HFFc6 (cell line): Measurements from ENCODE around the gene UGGT2. TPM values are rescaled to one million over a fixed set of nuclear protein-coding genes. Genes with fewer than 3 reads are reported as not detected.
A peak's percentile ranks its signal among the peaks of the same experiment; 100 is the strongest.

Source experiments
- DNase-seq: peaks from one replicate; pipeline ENCODE4 v3.0.0-alpha.2; 2018
- H3K27ac Mint-ChIP-seq: 2 replicates; pipeline ENCODE4 v1.8.0; 2020; ENCODE audit warnings: mild to moderate bottlenecking, mixed read lengths
- H3K27me3 Mint-ChIP-seq: 2 replicates; pipeline ENCODE4 v1.8.0; 2021; ENCODE audit warnings: mild to moderate bottlenecking, moderate library complexity, mixed read lengths; ENCODE audit not compliant: insufficient read depth
- H3K36me3 Mint-ChIP-seq: 2 replicates; pipeline ENCODE4 v1.8.0; 2021; ENCODE audit warnings: low read depth, mixed read lengths
- H3K4me1 Mint-ChIP-seq: 2 replicates; pipeline ENCODE4 v1.8.0; 2020; ENCODE audit warnings: low read depth, mixed read lengths
- H3K4me3 Mint-ChIP-seq: 2 replicates; pipeline ENCODE4 v1.8.0; 2020; ENCODE audit warnings: mild to moderate bottlenecking, moderate library complexity, mixed read lengths
- H3K9me3 Mint-ChIP-seq: 2 replicates; pipeline ENCODE4 v1.8.0; 2020; ENCODE audit warnings: mild to moderate bottlenecking, mixed read lengths
- total RNA-seq, 6 experiments: library from RNA; stranded (reverse); fragmentation: NEBNext Ultra II Directional; extraction: Animal tissue kit (Norgen Biotek cat#: 25700); gene quantifications; 2 replicates in 1 of 6; 3 replicates in 5 of 6; pipeline ENCODE4 v1.2.3, GENCODE V29; 2021
- TF ChIP-seq, protein P1 (sequence below): fragments of 200-600 bp; sonication (generic); IDR thresholded peaks from 2 replicates; pipeline ENCODE4 v1.5.0; 2021; ENCODE audit warnings: antibody characterized with exemption, mild to moderate bottlenecking

The UGGT2 gene
- total RNA-seq, 6 experiments from 2014 or later, result 20.4 to 26.9 (median 24.3) TPM

DNA sequence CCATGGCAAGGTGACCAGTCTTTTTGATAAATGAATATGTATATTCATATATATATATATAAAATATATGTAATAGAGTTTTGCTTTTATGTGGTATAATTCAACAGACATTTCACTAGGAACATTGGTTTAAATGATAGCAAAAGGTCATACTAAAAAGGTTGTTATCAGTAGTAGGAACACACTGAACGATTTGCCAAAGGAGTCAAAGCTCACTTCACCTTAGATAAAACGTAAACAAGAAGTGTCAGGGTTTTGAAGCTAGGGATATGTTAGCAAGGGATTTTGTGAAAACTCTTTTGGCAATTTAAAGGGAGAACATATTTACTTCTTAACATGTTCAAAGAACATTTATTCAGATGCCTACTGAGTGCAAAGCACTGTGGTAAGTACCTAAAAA, 28.7 kb upstream of the UGGT2 start:
- Mint-ChIP-seq H3K27me3 (peaks cover 3% of the 10 kb centered on the region), H3K27ac (no peak overlapping the region), H3K4me3 (no peak overlapping the region), H3K4me1 (no peaks in the 10 kb centered on the region), H3K36me3 (no peaks in the 10 kb centered on the region), H3K9me3 (no peaks in the 10 kb centered on the region)
- TF ChIP-seq, protein P1, sequence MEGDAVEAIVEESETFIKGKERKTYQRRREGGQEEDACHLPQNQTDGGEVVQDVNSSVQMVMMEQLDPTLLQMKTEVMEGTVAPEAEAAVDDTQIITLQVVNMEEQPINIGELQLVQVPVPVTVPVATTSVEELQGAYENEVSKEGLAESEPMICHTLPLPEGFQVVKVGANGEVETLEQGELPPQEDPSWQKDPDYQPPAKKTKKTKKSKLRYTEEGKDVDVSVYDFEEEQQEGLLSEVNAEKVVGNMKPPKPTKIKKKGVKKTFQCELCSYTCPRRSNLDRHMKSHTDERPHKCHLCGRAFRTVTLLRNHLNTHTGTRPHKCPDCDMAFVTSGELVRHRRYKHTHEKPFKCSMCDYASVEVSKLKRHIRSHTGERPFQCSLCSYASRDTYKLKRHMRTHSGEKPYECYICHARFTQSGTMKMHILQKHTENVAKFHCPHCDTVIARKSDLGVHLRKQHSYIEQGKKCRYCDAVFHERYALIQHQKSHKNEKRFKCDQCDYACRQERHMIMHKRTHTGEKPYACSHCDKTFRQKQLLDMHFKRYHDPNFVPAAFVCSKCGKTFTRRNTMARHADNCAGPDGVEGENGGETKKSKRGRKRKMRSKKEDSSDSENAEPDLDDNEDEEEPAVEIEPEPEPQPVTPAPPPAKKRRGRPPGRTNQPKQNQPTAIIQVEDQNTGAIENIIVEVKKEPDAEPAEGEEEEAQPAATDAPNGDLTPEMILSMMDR, result no peak
- DNase-seq, result no peak

DNA sequence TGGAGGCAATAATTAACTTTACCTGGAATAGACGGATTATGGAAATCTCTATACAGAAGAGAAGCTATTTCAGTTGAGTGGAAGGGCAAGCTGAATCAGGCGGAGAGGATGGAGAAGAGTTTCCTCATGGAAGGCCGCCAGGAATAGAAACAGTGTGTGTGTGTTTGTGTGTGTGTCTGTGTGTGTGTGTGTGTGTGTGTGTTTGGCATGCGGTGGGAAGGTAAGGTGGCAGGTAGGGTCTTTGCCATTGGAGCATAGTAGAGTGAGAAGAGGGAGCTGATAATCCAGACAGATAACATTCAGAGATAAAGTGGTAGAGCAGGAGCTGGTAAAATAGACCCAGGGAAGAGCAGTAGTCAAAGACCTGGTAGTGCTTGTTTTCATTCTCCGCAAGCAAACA, 27.5 kb upstream of the UGGT2 start:
- Mint-ChIP-seq H3K36me3 (no peaks in the 10 kb centered on the region), H3K9me3 (no peaks in the 10 kb centered on the region), H3K27me3 (peaks cover 3% of the 10 kb centered on the region), H3K4me3 (no peak overlapping the region), H3K4me1 (no peaks in the 10 kb centered on the region), H3K27ac (no peak overlapping the region)
- DNase-seq, result no peak
- TF ChIP-seq, protein P1, result no peak

DNA sequence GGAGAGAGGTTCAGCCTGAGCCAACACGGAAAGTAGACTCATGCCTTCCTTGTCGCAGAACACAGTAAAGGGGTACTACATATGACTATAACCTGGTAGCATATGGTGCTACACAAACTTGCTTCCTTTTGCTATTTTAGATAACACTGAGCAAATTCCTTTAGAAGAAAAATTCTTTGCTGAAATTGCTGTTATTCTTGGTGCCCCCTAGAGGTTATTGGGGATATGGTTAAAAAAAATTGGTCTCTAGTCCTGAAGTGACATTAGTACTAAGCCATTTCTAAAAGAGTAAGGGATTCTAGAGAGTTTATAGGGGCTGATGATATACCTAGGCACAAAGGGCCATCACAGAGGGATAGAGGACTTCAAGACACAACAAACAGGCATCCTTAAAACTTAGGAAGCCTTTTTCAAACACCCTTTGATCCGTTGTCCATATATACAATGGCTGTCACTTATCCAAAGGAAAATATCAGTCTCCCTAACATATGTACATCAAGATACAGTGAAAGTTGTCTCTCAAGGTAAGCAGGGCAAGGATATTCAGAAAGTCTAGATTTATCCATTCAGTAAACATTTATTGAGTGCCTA, 22.8 kb upstream of the UGGT2 start:
- Mint-ChIP-seq H3K36me3 (no peaks in the 10 kb centered on the region), H3K27me3 (peaks cover 4% of the 10 kb centered on the region; the same call in 1 of the 2 replicates), H3K27ac (no peak overlapping the region), H3K4me3 (no peak overlapping the region), H3K9me3 (no peaks in the 10 kb centered on the region), H3K4me1 (no peaks in the 10 kb centered on the region)
- TF ChIP-seq, protein P1, result peak; percentile 83
- peak; percentile 23 for DNase-seq

DNA sequence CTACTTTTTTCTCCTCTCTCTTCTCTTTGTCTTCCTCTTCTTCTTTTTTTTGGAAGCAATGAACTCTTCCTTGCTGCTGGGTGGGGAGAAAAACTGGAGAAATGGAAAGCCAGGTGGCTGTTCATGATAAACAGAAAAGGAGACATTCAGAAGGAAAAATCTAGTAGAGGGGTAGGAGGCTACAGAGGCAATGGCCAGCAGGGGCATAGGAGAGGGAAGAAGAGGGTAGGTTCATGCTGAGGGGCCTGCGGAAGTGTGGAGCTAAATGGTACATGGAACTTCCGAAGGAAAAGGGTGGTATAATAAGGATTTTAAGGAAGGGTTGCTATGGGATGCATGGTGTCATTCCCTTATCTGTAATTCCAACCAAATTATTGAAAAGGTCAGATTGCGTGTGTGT, 19.2 kb upstream of the UGGT2 start:
- Mint-ChIP-seq H3K27me3 (peaks cover 8% of the 10 kb centered on the region), H3K36me3 (no peaks in the 10 kb centered on the region), H3K9me3 (no peaks in the 10 kb centered on the region), H3K4me1 (no peaks in the 10 kb centered on the region), H3K27ac (no peak overlapping the region), H3K4me3 (no peak overlapping the region)
- DNase-seq, result no peak
- TF ChIP-seq, protein P1, result no peak

DNA sequence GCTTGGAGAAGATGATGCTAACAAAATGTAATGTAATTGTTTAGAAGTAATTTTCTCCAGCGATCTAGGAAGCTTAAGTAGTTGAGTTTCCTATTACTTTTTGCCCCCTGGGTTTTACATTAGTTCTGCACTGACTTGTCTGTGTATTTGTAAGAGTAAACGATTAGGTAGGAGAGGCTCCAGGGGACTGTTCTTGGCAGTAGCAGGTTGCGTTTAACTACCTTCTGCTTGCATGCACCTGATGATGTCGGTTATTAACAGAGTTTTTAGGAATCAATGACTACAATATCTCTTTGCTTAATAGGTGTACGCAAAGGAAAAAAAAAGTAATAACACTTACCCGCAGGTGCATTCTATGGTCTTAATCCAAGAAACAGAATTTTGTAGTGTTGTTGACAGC, 18.3 kb upstream of the UGGT2 start:
- H3K27ac Mint-ChIP-seq, result no peak overlapping the region
- no peaks in the 10 kb centered on the region for H3K36me3 Mint-ChIP-seq
- DNase-seq, result no peak
- H3K9me3 Mint-ChIP-seq, result no peaks in the 10 kb centered on the region
- peaks cover 8% of the 10 kb centered on the region for H3K27me3 Mint-ChIP-seq
- no peak overlapping the region for H3K4me3 Mint-ChIP-seq
- TF ChIP-seq, protein P1, result no peak
- no peaks in the 10 kb centered on the region for H3K4me1 Mint-ChIP-seq

DNA sequence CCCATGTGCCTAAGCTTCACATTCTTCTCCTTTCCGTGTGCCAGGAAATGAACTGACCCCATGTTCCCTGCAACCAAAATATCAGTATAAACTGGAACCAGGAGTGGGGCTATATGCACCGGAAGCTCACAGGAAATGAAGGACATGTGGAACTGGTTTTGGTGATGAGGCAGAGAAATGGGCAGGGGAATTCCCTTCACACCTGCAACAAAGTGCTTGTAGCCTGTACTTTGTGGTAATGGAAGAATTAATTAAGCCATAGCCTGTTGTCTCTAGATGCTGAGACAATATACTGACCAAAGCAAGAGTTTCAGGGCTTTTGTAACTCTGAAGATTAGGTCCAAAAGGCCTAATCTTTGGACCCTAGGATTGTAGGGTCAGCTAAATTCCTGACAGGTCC, 15.5 kb upstream of the UGGT2 start:
- Mint-ChIP-seq H3K4me1 (no peaks in the 10 kb centered on the region), H3K27ac (no peak overlapping the region), H3K9me3 (no peaks in the 10 kb centered on the region), H3K36me3 (no peaks in the 10 kb centered on the region), H3K4me3 (no peak overlapping the region), H3K27me3 (peaks cover 8% of the 10 kb centered on the region)
- TF ChIP-seq, protein P1, result no peak
- no peak for DNase-seq
